Upper lobe of left lung (tissue), 4 donors: ENCODE measurements around the gene PABPN1L.

Experiments
- EP300 ChIP-seq, 4 donors: sonication (generic); formaldehyde crosslinking; IDR thresholded peaks; one replicate each; pipeline ENCODE4 v1.5.1; 2017; ENCODE audit warnings: antibody characterized with exemption in 4 of 4, control low read depth in 2 of 4
- POLR2A ChIP-seq, 4 donors: fragments of 450-650 bp; IDR thresholded peaks; one replicate each; pipeline ENCODE4 v1.5.1; 2016 to 2017; ENCODE audit warnings: antibody characterized with exemption in 4 of 4, mild to moderate bottlenecking in 2 of 4
- POLR2AphosphoS5 ChIP-seq, 2 donors: sonication (generic); formaldehyde crosslinking; IDR thresholded peaks; one replicate each; pipeline ENCODE4 v1.5.1; 2017; ENCODE audit warnings: antibody characterized with exemption in 2 of 2
- TF ChIP-seq, protein P1 (sequence below), 6 experiments: fragments of 450-650 bp in 4 of 6; fragments of 200-600 bp in 2 of 6; sonication (generic) in 2 of 6; IDR thresholded peaks; one replicate each; pipeline ENCODE4 v1.5.1; 2016 to 2019; ENCODE audit warnings: antibody characterized with exemption in 6 of 6

DNA sequence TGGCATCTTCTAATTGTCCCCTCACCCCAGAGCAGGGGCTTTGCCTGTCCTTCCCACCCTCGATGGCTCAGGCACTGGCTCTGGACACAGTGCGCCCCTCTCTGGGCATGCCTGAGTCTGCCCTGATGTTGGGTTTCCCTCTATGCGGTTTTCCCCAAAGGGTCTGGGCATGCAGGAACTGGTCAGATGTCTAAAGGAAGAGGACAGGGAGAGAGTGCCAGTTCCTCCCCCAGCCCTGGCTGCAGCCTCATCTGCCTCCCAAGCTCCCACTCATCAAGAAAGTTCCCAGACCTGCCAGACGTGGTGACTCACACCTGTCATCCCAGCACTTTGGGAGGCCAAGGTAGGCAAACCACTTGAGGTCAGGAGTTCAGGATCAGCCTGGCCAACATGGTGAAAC lies 41.3 kb upstream of the PABPN1L start:
- TF ChIP-seq POLR2AphosphoS5 (IDR thresholded peaks at IDR 0.05) (no peak), POLR2A (IDR thresholded peaks at IDR 0.05) (no peak), EP300 (IDR thresholded peaks at IDR 0.05) (no peak)
- TF ChIP-seq, protein P1, sequence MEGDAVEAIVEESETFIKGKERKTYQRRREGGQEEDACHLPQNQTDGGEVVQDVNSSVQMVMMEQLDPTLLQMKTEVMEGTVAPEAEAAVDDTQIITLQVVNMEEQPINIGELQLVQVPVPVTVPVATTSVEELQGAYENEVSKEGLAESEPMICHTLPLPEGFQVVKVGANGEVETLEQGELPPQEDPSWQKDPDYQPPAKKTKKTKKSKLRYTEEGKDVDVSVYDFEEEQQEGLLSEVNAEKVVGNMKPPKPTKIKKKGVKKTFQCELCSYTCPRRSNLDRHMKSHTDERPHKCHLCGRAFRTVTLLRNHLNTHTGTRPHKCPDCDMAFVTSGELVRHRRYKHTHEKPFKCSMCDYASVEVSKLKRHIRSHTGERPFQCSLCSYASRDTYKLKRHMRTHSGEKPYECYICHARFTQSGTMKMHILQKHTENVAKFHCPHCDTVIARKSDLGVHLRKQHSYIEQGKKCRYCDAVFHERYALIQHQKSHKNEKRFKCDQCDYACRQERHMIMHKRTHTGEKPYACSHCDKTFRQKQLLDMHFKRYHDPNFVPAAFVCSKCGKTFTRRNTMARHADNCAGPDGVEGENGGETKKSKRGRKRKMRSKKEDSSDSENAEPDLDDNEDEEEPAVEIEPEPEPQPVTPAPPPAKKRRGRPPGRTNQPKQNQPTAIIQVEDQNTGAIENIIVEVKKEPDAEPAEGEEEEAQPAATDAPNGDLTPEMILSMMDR (IDR thresholded peaks at IDR 0.05), result no peak
